H1 (cell line): Measurements from ENCODE around the gene IFNA16. TPM values are rescaled to one million over a fixed set of nuclear protein-coding genes. Genes with fewer than 3 reads are reported as not detected.
"Not testable (repeated sequence)": the region's sequence is repeated elsewhere in the genome, so short reads cannot be mapped to it uniquely, and the experiment has no call there.

Experiments used
- CTCF ChIA-PET: fragments of 300-600 bp; sonication (Branson Sonifier 250); formaldehyde crosslinking; loops from one replicate; lab custom pipeline; 2021; ENCODE audit not compliant: partially characterized antibody; lab: Charles Lee
- POLR2A ChIA-PET: fragments of 300-600 bp; sonication (Branson Sonifier 250); formaldehyde crosslinking; loops from one replicate; lab custom pipeline; 2021; ENCODE audit warnings: inconsistent platforms; ENCODE audit not compliant: partially characterized antibody; lab: Charles Lee
- DNase-seq, 2 experiments: peaks; one replicate each; pipeline versions ENCODE4 v3.0.0 to v3.0.0-alpha.2; 2010 to 2022; ENCODE audit warnings: low spot score in 2 of 2, low read depth in 1 of 2, mixed read lengths in 1 of 2
- FAIRE-seq: peaks from 2 replicates; lab custom pipeline; 2011; peaks lifted over from hg19 to GRCh38; lab: Jason Lieb, UNC
- H2AFZ ChIP-seq: 2 replicates; pipeline ENCODE4 v1.8.1; 2012; ENCODE audit warnings: low read length, inconsistent platforms
- H2AK5ac ChIP-seq: 2 replicates; pipeline ENCODE4 v1.6.1; 2013; ENCODE audit warnings: low read depth, low read length
- H2BK120ac ChIP-seq: replicated peaks from 2 replicates; pipeline ENCODE3; 2013; ENCODE audit warnings: low read depth, low read length, inconsistent platforms
- H2BK12ac ChIP-seq: 2 replicates; pipeline ENCODE4 v1.6.1; 2013; ENCODE audit warnings: low read depth, low read length
- H2BK15ac ChIP-seq: 2 replicates; pipeline ENCODE4 v1.6.1; 2013; ENCODE audit warnings: low read length
- H2BK20ac ChIP-seq: 2 replicates; pipeline ENCODE4 v1.6.1; 2013; ENCODE audit warnings: low read length
- H2BK5ac ChIP-seq: 2 replicates; pipeline ENCODE4 v1.6.1; 2013; ENCODE audit warnings: low read depth, low read length
- H3K14ac ChIP-seq: 2 replicates; pipeline ENCODE4 v1.6.1; 2013; ENCODE audit warnings: inconsistent platforms; ENCODE audit not compliant: insufficient read length
- H3K18ac ChIP-seq: 2 replicates; pipeline ENCODE4 v1.6.1; 2013; ENCODE audit warnings: low read length; ENCODE audit errors: extremely low read depth
- H3K23ac ChIP-seq: 2 replicates; pipeline ENCODE4 v1.6.1; 2013; ENCODE audit warnings: inconsistent platforms; ENCODE audit not compliant: insufficient read length
- H3K23me2 ChIP-seq: 2 replicates; pipeline ENCODE4 v1.6.1; 2013; ENCODE audit warnings: low read depth, low read length
- H3K27ac ChIP-seq: 2 replicates; pipeline ENCODE4 v1.6.1; 2011; ENCODE audit warnings: low read depth, low read length, inconsistent platforms
- H3K27me3 ChIP-seq, 4 experiments: replicated peaks in 1 of 4; 1 replicate in 1 of 4; 2 replicates in 3 of 4; pipeline versions ENCODE4 v1.6.1 to v1.8.1; 2011 to 2013; ENCODE audit warnings: low read length in 3 of 4, mild to moderate bottlenecking in 3 of 4, inconsistent platforms in 2 of 4, mixed read lengths in 2 of 4, moderate library complexity in 1 of 4; ENCODE audit not compliant: control insufficient read depth in 3 of 4, insufficient read depth in 3 of 4; ENCODE audit errors: extremely low read depth in 1 of 4
- H3K36me3 ChIP-seq, 4 experiments: 2 replicates each; pipeline versions ENCODE4 v1.6.1 to v1.8.1; 2011 to 2013; ENCODE audit warnings: mild to moderate bottlenecking in 4 of 4, low read length in 3 of 4, moderate library complexity in 2 of 4, control low read depth in 1 of 4, inconsistent platforms in 1 of 4; ENCODE audit not compliant: insufficient read depth in 4 of 4, control insufficient read depth in 2 of 4
- H3K4ac ChIP-seq: replicated peaks from 2 replicates; pipeline ENCODE3; 2013; ENCODE audit warnings: low read length, low read depth, mixed read lengths, inconsistent platforms; ENCODE audit not compliant: insufficient read length
- H3K4me1 ChIP-seq, 4 experiments: replicated peaks in 1 of 4; 1 replicate in 1 of 4; 2 replicates in 3 of 4; pipeline versions ENCODE4 v1.6.1 to v1.8.1; 2011 to 2013; ENCODE audit warnings: low read length in 3 of 4, inconsistent platforms in 2 of 4, mixed read lengths in 1 of 4; ENCODE audit not compliant: insufficient read depth in 4 of 4, control insufficient read depth in 3 of 4
- H3K4me2 ChIP-seq, 2 experiments: 2 replicates each; pipeline versions ENCODE4 v1.6.1 to v1.8.1; 2011 to 2013; ENCODE audit warnings: low read depth in 2 of 2, low read length in 2 of 2, control low read depth in 1 of 2, inconsistent platforms in 1 of 2, mild to moderate bottlenecking in 1 of 2; ENCODE audit not compliant: insufficient read depth in 1 of 2
- H3K4me3 ChIP-seq, 4 experiments: fragments of 200-600, 300-600 bp in 1 of 4; sonication (generic), shearing (Covaris generic), sonication (Bioruptor Twin) in 1 of 4; 2 replicates each; pipeline versions ENCODE4 v1.5.1 to v1.8.1; 2011 to 2016; ENCODE audit warnings: low read length in 4 of 4, low read depth in 3 of 4, control low read depth in 2 of 4, inconsistent platforms in 2 of 4, mild to moderate bottlenecking in 2 of 4, mixed read lengths in 1 of 4, moderate library complexity in 1 of 4; ENCODE audit not compliant: insufficient read depth in 2 of 4; ENCODE audit errors: extremely low read depth in 1 of 4
- H3K56ac ChIP-seq: replicated peaks from 2 replicates; pipeline ENCODE3; 2013; ENCODE audit warnings: low read depth, mild to moderate bottlenecking, mixed read lengths, low read length, inconsistent platforms; ENCODE audit not compliant: insufficient read length
- H3K79me1 ChIP-seq: 2 replicates; pipeline ENCODE4 v1.6.1; 2013; ENCODE audit warnings: low read depth, low read length, control low read depth
- H3K79me2 ChIP-seq, 2 experiments: 2 replicates each; pipeline versions ENCODE4 v1.6.1 to v1.8.1; 2012 to 2013; ENCODE audit warnings: low read length in 2 of 2, mild to moderate bottlenecking in 2 of 2, inconsistent platforms in 1 of 2; ENCODE audit not compliant: insufficient read depth in 2 of 2, control insufficient read depth in 1 of 2
- H3K9ac ChIP-seq, 4 experiments: replicated peaks in 1 of 4; 1 replicate in 1 of 4; 2 replicates in 3 of 4; pipeline versions ENCODE4 v1.6.1 to v1.8.1; 2011 to 2013; ENCODE audit warnings: low read depth in 3 of 4, low read length in 3 of 4, control low read depth in 2 of 4, mild to moderate bottlenecking in 2 of 4, moderate library complexity in 2 of 4, inconsistent platforms in 1 of 4; ENCODE audit errors: extremely low read depth in 1 of 4
- H3K9me3 ChIP-seq, 2 experiments: 2 replicates each; pipeline versions ENCODE4 v1.6.1 to v1.8.1; 2012 to 2013; ENCODE audit warnings: mild to moderate bottlenecking in 2 of 2, moderate library complexity in 2 of 2, control low read depth in 1 of 2, inconsistent platforms in 1 of 2, low read depth in 1 of 2, low read length in 1 of 2, mixed read lengths in 1 of 2; ENCODE audit not compliant: insufficient read depth in 2 of 2
- H4K20me1 ChIP-seq, 2 experiments: replicated peaks in 1 of 2; 2 replicates each; pipeline versions ENCODE3 to v1.8.1; 2011 to 2013; ENCODE audit warnings: inconsistent platforms in 2 of 2, low read length in 2 of 2, mild to moderate bottlenecking in 1 of 2; ENCODE audit not compliant: insufficient read depth in 2 of 2, control insufficient read depth in 1 of 2
- H4K5ac ChIP-seq: 2 replicates; pipeline ENCODE4 v1.6.1; 2013; ENCODE audit warnings: low read length, low read depth, mixed read lengths, inconsistent platforms; ENCODE audit not compliant: insufficient read length
- H4K8ac ChIP-seq: 2 replicates; pipeline ENCODE4 v1.8.0; 2013; ENCODE audit warnings: mild to moderate bottlenecking, moderate library complexity, low read length, inconsistent platforms; ENCODE audit not compliant: insufficient read depth; ENCODE audit errors: extremely low read depth
- H4K91ac ChIP-seq: replicated peaks from 2 replicates; pipeline ENCODE3; 2013; ENCODE audit warnings: low read length, mixed read lengths, inconsistent platforms; ENCODE audit not compliant: insufficient read length
- WGBS, 2 experiments: shearing (Covaris generic) in 1 of 2; methylation state at CpG; one replicate each; pipeline versions ENCODE4 v1.1.6 to v1.1.7; 2013 to 2015; ENCODE audit warnings: low lambda C conversion rate in 2 of 2, mixed read lengths in 2 of 2, inconsistent platforms in 1 of 2, low coverage in 1 of 2, missing lambda C conversion rate in 1 of 2; ENCODE audit not compliant: insufficient replicate concordance in 2 of 2, insufficient coverage in 1 of 2, insufficient read length in 1 of 2; ENCODE audit errors: extremely low coverage in 1 of 2, missing lambda C conversion rate in 1 of 2; 5-methylcytosine and 5-hydroxymethylcytosine counted together
- polyA plus RNA-seq, 7 experiments: library from polyadenylated mRNA; depleted of rRNA in 3 of 7; stranded (reverse) in 5 of 7; unstranded in 2 of 7; fragments of >200 nt in 5 of 7; fragments of 200-250 nt in 2 of 7; gene quantifications; 1 replicate in 5 of 7; 2 replicates in 1 of 7; 4 replicates in 1 of 7; pipeline versions ENCODE4 v1.2.1 to v1.2.3, GENCODE V29; 2011 to 2013; ENCODE audit warnings: missing spikeins in 2 of 7, mixed read lengths in 2 of 7
- total RNA-seq: library from RNA; stranded (reverse); fragmentation: NEBNext Ultra II Directional; extraction: Animal tissue kit (Norgen Biotek cat#: 25700); gene quantifications from 2 replicates; pipeline ENCODE4 v1.2.1, GENCODE V29; 2021

The IFNA16 gene
- total and polyA plus RNA-seq, 2 of the 8 experiments (the other 6 are each of a cell fraction or from before 2014, with no cell fraction given): not detected

GRCh38 chr9:21212160-21212559 is 5.0 kb downstream of the IFNA16 start:
- DNase-seq, H3K9me3 ChIP-seq, H4K20me1 ChIP-seq, FAIRE-seq, H3K4ac ChIP-seq, H3K79me1 ChIP-seq, H4K5ac ChIP-seq, H4K8ac ChIP-seq, H3K36me3 ChIP-seq, H3K56ac ChIP-seq, POLR2A ChIA-PET, H3K9ac ChIP-seq, H2BK5ac ChIP-seq, H3K23me2 ChIP-seq, H3K18ac ChIP-seq, H2BK15ac ChIP-seq, H2BK20ac ChIP-seq, H2AFZ ChIP-seq, H3K79me2 ChIP-seq, H4K91ac ChIP-seq, H3K4me2 ChIP-seq, H3K4me3 ChIP-seq, H3K4me1 ChIP-seq, H3K14ac ChIP-seq, H2BK12ac ChIP-seq, H3K23ac ChIP-seq, H3K27ac ChIP-seq, H3K27me3 ChIP-seq, H2BK120ac ChIP-seq, H2AK5ac ChIP-seq: not testable (repeated sequence)
- WGBS, 2 experiments: 45% methylated on average over 2 of the region's 2 CpGs; no CpG with 5 or more reads in 1 of the 2 experiments
- CTCF ChIA-PET: interaction anchor here (1.1 to 3.5 kb wide), 9 partner anchors 15 to 576 kb away, joined by 3 to 19 read pairs (median 4); partner anchors contain the start of gene IFNA4

GRCh38 chr9:21210782-21211181 is 6.3 kb downstream of the IFNA16 start:
- not testable (repeated sequence) for H4K91ac ChIP-seq, H4K5ac ChIP-seq, H3K79me2 ChIP-seq, H3K79me1 ChIP-seq, H3K4me1 ChIP-seq, H2AFZ ChIP-seq, FAIRE-seq, H4K8ac ChIP-seq, H3K36me3 ChIP-seq, H3K18ac ChIP-seq, H3K23ac ChIP-seq, H3K4me3 ChIP-seq, H3K9me3 ChIP-seq, H2AK5ac ChIP-seq, H2BK15ac ChIP-seq, H3K4ac ChIP-seq, H3K56ac ChIP-seq, H3K9ac ChIP-seq, H3K27me3 ChIP-seq, H2BK12ac ChIP-seq, H3K23me2 ChIP-seq, H2BK20ac ChIP-seq, H3K4me2 ChIP-seq, DNase-seq, H3K14ac ChIP-seq, H3K27ac ChIP-seq, H4K20me1 ChIP-seq, H2BK5ac ChIP-seq, H2BK120ac ChIP-seq
- POLR2A ChIA-PET: interaction anchor here (1.4 kb wide), 1 partner anchor 593 kb away, joined by 3 read pairs; no protein-coding TSS in a partner anchor
- WGBS, 2 experiments: 89% methylated on average over 2 of the region's 2 CpGs; no CpG with 5 or more reads in 1 of the 2 experiments
- CTCF ChIA-PET: interaction anchor here (1.1 to 3.5 kb wide), 3 partner anchors 14 to 580 kb away, joined by 3 to 19 read pairs (median 3); no protein-coding TSS in a partner anchor
